SK-MEL-5 (cell line): Measurements from ENCODE around the gene GALNT8. TPM values are rescaled to one million over a fixed set of nuclear protein-coding genes. Genes with fewer than 3 reads are reported as not detected.

ENCODE experiments used
- DNase-seq: peaks from one replicate; pipeline ENCODE4 v3.0.0-alpha.2; 2016; ENCODE audit warnings: low read depth, low spot score
- in situ Hi-C: cut with HindIII; loops from 2 replicates; pipeline ENCODE4 v1.10.0; 2016; ENCODE audit warnings: low sequenced_read_pairs, high pct_unique_total_duplicates, low pct_unique_long_range_greater_than_20kb
- total RNA-seq: library from RNA; depleted of rRNA; stranded (reverse); fragments of >200 nt; shearing (Covaris generic); gene quantifications from 2 replicates; pipeline ENCODE4 v1.2.3, GENCODE V29; 2014

GALNT8 gene
- total RNA-seq, 1 experiment from 2014 or later, result not detected

DNA sequence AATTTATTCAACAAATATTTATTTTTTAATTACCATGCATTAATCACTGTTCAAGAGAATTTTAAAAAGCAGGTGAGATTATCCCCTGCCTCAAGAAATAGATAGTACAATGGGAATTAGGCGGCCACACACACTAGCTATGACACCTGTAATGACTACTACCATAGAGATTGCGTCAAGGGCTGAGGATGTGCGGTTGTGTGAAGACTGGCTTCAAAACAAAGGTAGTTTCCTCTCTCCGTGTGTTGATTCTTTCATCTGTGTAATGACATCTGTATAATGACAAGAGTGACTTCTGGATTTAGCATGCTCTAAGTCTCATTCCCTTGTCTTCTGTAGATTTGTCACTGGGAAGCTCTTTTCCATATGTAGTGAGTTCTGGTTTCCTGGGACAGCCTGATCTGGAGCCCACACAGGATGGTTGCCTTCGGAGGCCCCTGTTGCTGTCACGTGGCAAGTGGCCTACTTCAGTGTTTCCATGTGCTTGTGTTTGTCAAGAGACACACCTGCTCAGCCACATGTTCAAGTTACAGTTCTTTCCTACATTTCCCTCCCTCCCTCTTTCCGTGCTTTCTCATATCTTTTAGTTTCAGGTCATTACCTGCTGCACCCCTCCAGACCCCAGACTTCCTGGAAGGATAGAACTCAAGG is 64.3 kb downstream of the GALNT8 start:
- DNase-seq, result no peak
- in situ Hi-C loops, result no loop called here

- in situ Hi-C loops, result no loop called here
- DNase-seq, result peak; percentile 4
These were observed 66.6 kb downstream of the GALNT8 start for GRCh38 chr12:4786795-4787194.

- in situ Hi-C loops, result no loop called here
- DNase-seq, result no peak
These were observed 67.8 kb downstream of the GALNT8 start for GRCh38 chr12:4787965-4788364.

GRCh38 chr12:4789776-4790175 is 69.6 kb downstream of the GALNT8 start:
- in situ Hi-C loops, result no loop called here
- no peak for DNase-seq

DNA sequence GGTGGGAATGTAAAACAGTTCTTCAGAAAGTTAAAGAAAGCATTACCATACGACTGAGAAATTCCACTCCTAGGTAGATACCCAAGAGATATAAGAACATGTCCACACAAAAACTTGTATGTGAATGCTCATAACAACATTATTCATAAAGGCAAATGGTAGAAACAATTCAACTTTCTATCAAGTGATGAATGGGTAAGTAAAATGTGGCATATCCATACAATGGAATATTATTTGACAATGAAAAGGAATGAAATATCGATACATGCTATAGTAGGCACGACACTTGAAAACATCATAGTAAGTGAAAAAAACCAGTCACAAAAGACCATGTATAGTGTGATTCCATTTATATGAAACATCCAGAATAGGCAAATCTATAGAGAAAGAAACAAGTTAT is 71.3 kb downstream of the GALNT8 start:
- DNase-seq, result no peak
- in situ Hi-C loops, result no loop called here

- in situ Hi-C loops, result no loop called here
These were observed 74.3 kb downstream of the GALNT8 start for GRCh38 chr12:4794491-4794890.

GRCh38 chr12:4796216-4796615 is 76.0 kb downstream of the GALNT8 start:
- DNase-seq, result no peak
- in situ Hi-C loops, result no loop called here

More at GRCh38 chr12:4794491-4794890, 74.3 kb downstream of the GALNT8 start:
- DNase-seq, result no peak

DNA sequence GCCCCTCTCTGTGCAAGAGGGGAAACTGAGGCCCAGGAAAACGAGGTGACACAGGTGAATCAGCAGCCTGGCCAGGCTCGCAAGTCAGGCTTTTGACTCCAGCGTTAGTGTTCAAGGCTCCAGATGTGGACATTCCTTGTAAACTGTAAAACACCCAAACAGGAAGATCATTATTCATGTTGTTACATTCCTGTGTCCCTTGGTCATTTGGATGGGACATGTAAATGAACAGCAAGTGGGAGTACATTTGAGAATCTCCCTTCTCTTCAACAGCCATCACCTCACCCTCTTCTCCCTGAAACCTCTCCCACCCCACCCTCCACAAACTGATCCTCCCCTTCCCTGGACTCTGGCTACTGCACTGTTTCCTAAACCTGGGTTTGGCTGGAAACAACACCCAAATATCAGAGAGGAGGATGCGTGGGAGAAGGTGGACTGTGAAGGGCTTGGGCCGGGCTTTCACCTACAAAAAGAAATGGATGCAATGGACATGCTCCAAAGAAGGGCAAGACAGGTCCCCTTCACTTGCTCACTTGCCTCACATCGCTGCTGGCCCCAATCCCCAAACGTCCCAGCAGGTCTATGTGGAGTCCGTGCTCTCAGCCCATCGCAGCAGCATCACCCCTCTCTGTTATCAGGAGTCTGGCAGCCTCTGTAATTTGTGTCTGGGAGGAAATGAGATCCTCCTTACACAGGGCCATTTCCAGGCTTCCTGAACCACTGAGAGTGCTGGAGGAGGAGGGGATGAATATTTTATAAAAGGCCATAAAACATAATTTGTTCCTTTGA is 76.7 kb downstream of the GALNT8 start:
- in situ Hi-C loops, result no loop called here
- no peak for DNase-seq

- in situ Hi-C loops, result no loop called here
These were observed 80.4 kb downstream of the GALNT8 start for GRCh38 chr12:4800555-4800954.

DNA sequence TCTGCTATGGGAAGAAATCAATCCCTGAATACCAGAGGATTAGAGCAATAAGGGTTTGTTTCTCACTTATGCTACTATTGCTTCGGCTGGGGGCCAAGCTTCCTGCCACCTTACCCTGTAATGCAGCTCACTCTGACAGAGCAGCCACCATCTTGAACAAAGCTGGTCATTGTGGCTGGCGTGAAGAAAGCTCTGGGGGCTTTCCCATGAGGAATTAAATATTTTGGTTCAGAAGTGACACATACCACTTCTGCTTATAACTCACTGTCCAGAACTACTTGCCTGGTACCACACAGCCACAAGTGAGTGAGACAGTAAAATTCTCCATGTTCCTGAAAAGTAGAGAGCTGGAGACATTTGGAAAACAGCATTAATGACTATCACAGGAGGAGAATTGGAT is 82.6 kb downstream of the GALNT8 start:
- no peak for DNase-seq
- in situ Hi-C loops, result no loop called here

More at GRCh38 chr12:4800555-4800954, 80.4 kb downstream of the GALNT8 start:
- no peak for DNase-seq

GRCh38 chr12:4806439-4807115 is 86.4 kb downstream of the GALNT8 start:
- DNase-seq, result no peak
- in situ Hi-C loops, result no loop called here

GRCh38 chr12:4807116-4807783 is 87.0 kb downstream of the GALNT8 start:
- in situ Hi-C loops, result no loop called here

DNA sequence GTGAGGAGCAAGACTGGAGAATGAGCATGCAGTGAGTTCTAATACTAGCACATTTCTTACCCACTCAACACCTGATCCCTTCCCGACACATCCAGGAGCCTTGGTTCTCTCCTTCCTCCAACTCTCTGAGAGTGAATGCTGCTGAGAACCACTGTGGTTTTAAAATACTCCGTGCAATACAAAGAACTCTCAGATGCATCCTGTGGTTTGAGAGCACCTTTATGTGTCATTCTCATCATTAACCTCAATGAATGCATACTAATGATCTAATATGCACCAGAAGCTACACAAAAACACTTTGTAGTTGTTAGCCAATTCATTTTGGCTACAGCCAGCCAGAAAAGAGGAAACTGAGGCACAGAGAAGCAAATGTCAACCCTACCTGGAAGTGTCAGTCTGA is 87.6 kb downstream of the GALNT8 start:
- DNase-seq, result no peak
- in situ Hi-C loops, result no loop called here

More at GRCh38 chr12:4807116-4807783, 87.0 kb downstream of the GALNT8 start:
- DNase-seq, result no peak

GRCh38 chr12:4809013-4809448 is 88.8 kb downstream of the GALNT8 start:
- in situ Hi-C loops, result no loop called here
- no peak for DNase-seq

DNA sequence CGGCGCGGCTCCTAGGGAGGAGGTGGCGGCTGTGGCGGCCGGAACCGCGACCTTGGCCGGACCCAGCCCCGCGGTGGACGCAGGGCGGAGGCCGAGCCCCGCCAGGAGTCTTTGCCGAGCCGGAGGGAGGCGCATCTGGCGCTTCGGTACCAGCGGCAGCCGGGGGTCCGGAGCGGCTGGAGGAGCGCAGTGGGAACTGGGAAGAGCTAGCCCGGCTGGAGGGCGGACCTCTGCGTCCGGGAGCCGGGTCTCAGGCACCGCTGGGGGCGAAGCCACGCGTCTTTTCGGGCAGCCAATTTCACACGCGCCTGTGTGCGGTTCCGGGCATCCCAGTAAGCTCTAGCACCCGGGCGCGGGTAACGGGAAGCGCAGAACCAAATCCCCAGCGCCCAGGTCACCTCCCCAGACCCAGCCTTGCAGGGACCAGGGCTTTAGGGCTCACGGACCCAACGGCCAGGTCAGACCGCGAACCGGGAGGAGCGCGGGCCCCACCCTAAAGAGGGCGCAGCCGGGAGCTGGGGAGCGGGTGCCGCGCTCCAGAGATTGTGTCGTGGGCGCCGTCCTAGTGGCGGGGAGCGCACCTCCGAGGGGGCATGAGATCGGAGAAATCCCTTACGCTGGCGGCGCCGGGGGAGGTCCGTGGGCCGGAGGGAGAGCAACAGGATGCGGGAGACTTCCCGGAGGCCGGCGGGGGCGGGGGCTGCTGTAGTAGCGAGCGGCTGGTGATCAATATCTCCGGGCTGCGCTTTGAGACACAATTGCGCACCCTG is 89.4 kb downstream of the GALNT8 start:
- in situ Hi-C loops, result no loop called here
- no peak for DNase-seq

- in situ Hi-C loops, result no loop called here
- no peak for DNase-seq
These were observed 90.0 kb downstream of the GALNT8 start for GRCh38 chr12:4810219-4810671.

GRCh38 chr12:4812624-4813327 is 92.6 kb downstream of the GALNT8 start:
- no peak for DNase-seq
- in situ Hi-C loops, result no loop called here
